CD4-positive, alpha-beta T cell (primary cell): ENCODE measurements around the gene AGBL5. TPM values are rescaled to one million over a fixed set of nuclear protein-coding genes. Genes with fewer than 3 reads are reported as not detected.
A peak's percentile ranks its signal among the peaks of the same experiment; 100 is the strongest.

Experiments used
- ATAC-seq: fragments of 200-7000 bp; cut with Tn5 transposase; one replicate; pipeline ENCODE4 v1.10.0; 2022; ENCODE audit warnings: mild to moderate bottlenecking; ENCODE audit not compliant: poor library complexity
- CTCF ChIA-PET: fragments of 350-600 bp; sonication (Branson Sonifier 250); formaldehyde crosslinking; loops from one replicate; lab custom pipeline; 2021; ENCODE audit warnings: antibody characterized with exemption, inconsistent platforms; lab: Charles Lee
- POLR2A ChIA-PET: fragments of 350-600 bp; sonication (Branson Sonifier 250); formaldehyde crosslinking; loops from one replicate; lab custom pipeline; 2021; ENCODE audit warnings: antibody characterized with exemption, inconsistent platforms; lab: Charles Lee
- DNase-seq, 14 experiments: peaks; one replicate each; pipeline ENCODE4 v3.0.0-alpha.2; 2013 to 2020; ENCODE audit warnings: mixed read lengths in 2 of 14
- H3K27ac ChIP-seq, 2 donors: one replicate each; pipeline versions ENCODE4 v1.5.1 to v1.7.0; 2013; ENCODE audit warnings: low read length in 2 of 2, low read depth in 1 of 2, mild to moderate bottlenecking in 1 of 2
- H3K27me3 ChIP-seq, 2 experiments: 1 replicate in 1 of 2; 2 replicates in 1 of 2; pipeline versions ENCODE4 v1.6.1 to v1.7.0; 2013; ENCODE audit warnings: low read length in 2 of 2, control low read depth in 1 of 2, mild to moderate bottlenecking in 1 of 2, moderate library complexity in 1 of 2; ENCODE audit not compliant: insufficient read depth in 2 of 2, control insufficient read depth in 1 of 2
- H3K36me3 ChIP-seq: one replicate; pipeline ENCODE4 v1.6.1; 2013; ENCODE audit warnings: low read length, control low read depth; ENCODE audit not compliant: insufficient read depth
- H3K4me1 ChIP-seq: one replicate; pipeline ENCODE4 v1.6.1; 2013; ENCODE audit warnings: low read length, control low read depth; ENCODE audit not compliant: insufficient read depth
- H3K4me3 ChIP-seq: one replicate; pipeline ENCODE4 v1.5.1; 2013; ENCODE audit warnings: mild to moderate bottlenecking, low read length, moderate library complexity
- H3K9me3 ChIP-seq, 2 experiments: 1 replicate in 1 of 2; 2 replicates in 1 of 2; pipeline versions ENCODE4 v1.6.1 to v1.7.0; 2013; ENCODE audit warnings: low read length in 2 of 2, mild to moderate bottlenecking in 2 of 2, control low read depth in 1 of 2, moderate library complexity in 1 of 2; ENCODE audit not compliant: control insufficient read depth in 1 of 2, insufficient read depth in 1 of 2
- H3K27ac Mint-ChIP-seq: one replicate; pipeline ENCODE4 v1.8.0; 2020; ENCODE audit warnings: mixed read lengths
- H3K27me3 Mint-ChIP-seq: one replicate; pipeline ENCODE4 v1.8.0; 2021; ENCODE audit warnings: mixed read lengths
- H3K36me3 Mint-ChIP-seq: one replicate; pipeline ENCODE4 v1.8.0; 2021; ENCODE audit warnings: low read depth, mixed read lengths
- H3K4me1 Mint-ChIP-seq: one replicate; pipeline ENCODE4 v1.8.0; 2021; ENCODE audit warnings: low read depth, mixed read lengths
- H3K4me3 Mint-ChIP-seq: one replicate; pipeline ENCODE4 v1.8.0; 2020; ENCODE audit warnings: mild to moderate bottlenecking, mixed read lengths
- H3K9me3 Mint-ChIP-seq: one replicate; pipeline ENCODE4 v1.8.0; 2020; ENCODE audit warnings: mixed read lengths
- intact Hi-C, 2 experiments: fragments of 100-400 bp; cut with DNase I in 1 of 2; cut with micrococcal nuclease in 1 of 2; formaldehyde crosslinking; loops; one replicate each; pipeline versions ENCODE4 v1.15.1 to v1.9.0; 2023 to 2025; cut with DNase I, micrococcal nuclease
- total RNA-seq, 174 experiments: library from RNA in 2 of 174; stranded (reverse) in 2 of 174; gene quantifications; one replicate each; pipeline ENCODE4 v1.2.3 and lab custom pipeline; 2021 to 2026
- TF ChIP-seq, protein P1 (sequence below): fragments of 200-600 bp; IDR thresholded peaks from one replicate; pipeline ENCODE4 v1.8.0; 2022; ENCODE audit warnings: antibody characterized with exemption, mild to moderate bottlenecking

The AGBL5 gene
- total RNA-seq, 2 experiments from 2014 or later = 10.8 to 11.6 TPM

DNA sequence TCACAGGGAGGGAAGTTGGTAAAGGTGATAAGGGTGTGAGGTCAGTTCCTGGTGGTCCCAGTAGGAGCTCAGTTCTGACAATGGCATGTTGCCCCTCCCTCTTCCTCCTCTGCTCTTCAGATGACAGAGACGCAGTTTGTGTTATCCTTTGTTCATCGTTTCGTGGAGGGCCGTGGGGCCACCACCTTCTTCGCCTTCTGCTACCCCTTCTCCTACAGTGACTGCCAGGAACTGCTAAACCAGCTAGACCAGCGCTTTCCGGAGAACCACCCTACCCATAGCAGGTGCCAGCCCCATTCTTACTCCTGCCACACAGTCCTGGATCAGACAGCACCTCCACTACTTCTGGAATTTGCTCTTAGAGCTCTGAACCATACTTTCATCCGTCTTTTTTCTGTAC, 2.3 kb downstream of the AGBL5 start:
- Mint-ChIP-seq H3K27me3 (peaks cover 15% of the 10 kb centered on the region), H3K9me3 (no peaks in the 10 kb centered on the region), H3K36me3 (peaks cover 53% of the 10 kb centered on the region), H3K4me1 (peaks cover 27% of the 10 kb centered on the region), H3K27ac (peak overlapping the region; percentile 15), H3K4me3 (peak overlapping the region; percentile 40)
- TF ChIP-seq, protein P1, sequence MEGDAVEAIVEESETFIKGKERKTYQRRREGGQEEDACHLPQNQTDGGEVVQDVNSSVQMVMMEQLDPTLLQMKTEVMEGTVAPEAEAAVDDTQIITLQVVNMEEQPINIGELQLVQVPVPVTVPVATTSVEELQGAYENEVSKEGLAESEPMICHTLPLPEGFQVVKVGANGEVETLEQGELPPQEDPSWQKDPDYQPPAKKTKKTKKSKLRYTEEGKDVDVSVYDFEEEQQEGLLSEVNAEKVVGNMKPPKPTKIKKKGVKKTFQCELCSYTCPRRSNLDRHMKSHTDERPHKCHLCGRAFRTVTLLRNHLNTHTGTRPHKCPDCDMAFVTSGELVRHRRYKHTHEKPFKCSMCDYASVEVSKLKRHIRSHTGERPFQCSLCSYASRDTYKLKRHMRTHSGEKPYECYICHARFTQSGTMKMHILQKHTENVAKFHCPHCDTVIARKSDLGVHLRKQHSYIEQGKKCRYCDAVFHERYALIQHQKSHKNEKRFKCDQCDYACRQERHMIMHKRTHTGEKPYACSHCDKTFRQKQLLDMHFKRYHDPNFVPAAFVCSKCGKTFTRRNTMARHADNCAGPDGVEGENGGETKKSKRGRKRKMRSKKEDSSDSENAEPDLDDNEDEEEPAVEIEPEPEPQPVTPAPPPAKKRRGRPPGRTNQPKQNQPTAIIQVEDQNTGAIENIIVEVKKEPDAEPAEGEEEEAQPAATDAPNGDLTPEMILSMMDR = no peak
- no peaks in the 10 kb centered on the region for H3K27me3 ChIP-seq
- H3K9me3 ChIP-seq = no peaks in the 10 kb centered on the region
- DNase-seq (peak in 1 of 14 experiments; percentile 10), ATAC-seq (no peak)
- H3K27ac ChIP-seq = no peak overlapping the region
- H3K4me3 ChIP-seq = no peak overlapping the region
- H3K36me3 ChIP-seq = peaks cover 27% of the 10 kb centered on the region
- intact Hi-C loops = loop anchor here in 1 of 2 experiments (5.0 kb wide), 1 partner anchor 159 kb away; the partner anchor contains the start of genes ATRAID and SLC5A6
- CTCF ChIA-PET = interaction anchor here (1.4 kb wide), 1 partner anchor 18 kb away, joined by 4 read pairs; the partner anchor contains the start of gene OST4
- peaks cover 20% of the 10 kb centered on the region for H3K4me1 ChIP-seq
- POLR2A ChIA-PET = interaction anchor here (1.3 to 13.4 kb wide), 2 partner anchors 17 to 34 kb away, joined by 3 to 301 read pairs; partner anchors contain the start of gene OST4

DNA sequence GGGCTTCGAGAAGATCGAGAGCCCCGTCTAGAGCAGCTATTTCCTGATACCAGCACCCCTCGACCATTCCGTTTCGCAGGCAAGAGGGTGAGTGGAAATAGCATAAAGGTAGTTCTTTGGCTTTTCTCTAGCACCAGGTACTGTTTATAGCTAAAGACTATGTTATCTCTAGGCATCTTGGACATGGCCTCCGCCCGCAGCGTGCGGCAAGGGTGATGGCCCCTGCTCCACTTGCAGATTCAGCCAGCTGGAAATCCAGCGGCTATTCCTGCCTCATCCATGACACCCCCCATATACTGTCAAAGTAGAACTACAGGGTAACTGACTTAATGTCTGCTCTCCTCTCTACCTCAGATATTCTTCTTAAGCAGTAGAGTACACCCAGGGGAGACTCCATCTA, 3.3 kb downstream of the AGBL5 start:
- H3K36me3 ChIP-seq = peaks cover 31% of the 10 kb centered on the region
- no peaks in the 10 kb centered on the region for H3K9me3 ChIP-seq
- H3K27ac Mint-ChIP-seq = peak overlapping the region; percentile 65
- intact Hi-C loops = loop anchor here in 1 of 2 experiments (5.0 kb wide), 1 partner anchor 158 kb away; the partner anchor contains the start of genes ATRAID and SLC5A6
- ATAC-seq (no peak), DNase-seq (no peak)
- peaks cover 15% of the 10 kb centered on the region for H3K27me3 Mint-ChIP-seq
- no peak overlapping the region for H3K27ac ChIP-seq
- TF ChIP-seq, protein P1 = no peak
- H3K4me3 Mint-ChIP-seq = peak overlapping the region; percentile 58
- H3K9me3 Mint-ChIP-seq = no peaks in the 10 kb centered on the region
- peaks cover 22% of the 10 kb centered on the region for H3K4me1 Mint-ChIP-seq
- CTCF ChIA-PET = interaction anchor here (1.4 kb wide), 1 partner anchor 17 kb away, joined by 4 read pairs; the partner anchor contains the start of gene OST4
- H3K4me3 ChIP-seq = no peak overlapping the region
- H3K4me1 ChIP-seq = peaks cover 13% of the 10 kb centered on the region
- POLR2A ChIA-PET = interaction anchor here (1.3 to 13.4 kb wide), 2 partner anchors 16 to 33 kb away, joined by 3 to 301 read pairs; partner anchors contain the start of gene OST4
- H3K36me3 Mint-ChIP-seq = peaks cover 52% of the 10 kb centered on the region
- no peaks in the 10 kb centered on the region for H3K27me3 ChIP-seq

DNA sequence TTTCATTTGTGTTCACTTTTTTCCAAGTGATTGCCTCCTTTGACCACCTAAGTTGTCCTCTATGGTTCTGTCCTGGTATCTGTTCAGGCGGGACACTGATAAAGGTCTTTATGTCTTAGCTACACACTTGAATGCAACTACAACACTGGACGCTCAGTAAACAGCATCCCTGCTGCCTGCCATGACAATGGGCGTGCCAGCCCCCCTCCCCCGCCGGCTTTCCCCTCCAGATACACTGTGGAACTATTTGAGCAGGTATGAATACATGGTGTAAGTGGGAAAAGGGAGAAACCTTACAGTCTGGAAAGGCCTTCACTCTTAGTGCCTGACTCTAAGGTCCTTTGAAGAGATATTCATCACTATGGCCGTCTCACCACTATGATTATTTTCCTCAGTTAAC, 5.7 kb downstream of the AGBL5 start:
- DNase-seq (no peak), ATAC-seq (no peak)
- Histone ChIP-seq H3K4me3 (no peak overlapping the region), H3K27ac (no peak overlapping the region), H3K36me3 (peaks cover 31% of the 10 kb centered on the region), H3K4me1 (peaks cover 2% of the 10 kb centered on the region), H3K27me3 (no peaks in the 10 kb centered on the region), H3K9me3 (no peaks in the 10 kb centered on the region)
- POLR2A ChIA-PET = interaction anchor here (13.4 kb wide), 1 partner anchor 13 kb away, joined by 301 read pairs; the partner anchor contains the start of gene OST4
- CTCF ChIA-PET = no interaction called here
- no peak overlapping the region for H3K27ac Mint-ChIP-seq
- H3K36me3 Mint-ChIP-seq = peaks cover 38% of the 10 kb centered on the region
- no peaks in the 10 kb centered on the region for H3K9me3 Mint-ChIP-seq
- peaks cover 4% of the 10 kb centered on the region for H3K4me1 Mint-ChIP-seq
- no peak overlapping the region for H3K4me3 Mint-ChIP-seq
- TF ChIP-seq, protein P1 = no peak
- H3K27me3 Mint-ChIP-seq = no peaks in the 10 kb centered on the region
- intact Hi-C loops = no loop called here
